RWPE1 (cell line): ENCODE measurements around the gene GAA.

Source experiments
- CTCF ChIA-PET: fragments of 350-600 bp; sonication (Branson Sonifier 250); formaldehyde crosslinking; extraction: SDS; loops from one replicate; lab custom pipeline; 2021; lab: Yijun Ruan, JAX
- POLR2A ChIA-PET: fragments of 400-600 bp; formaldehyde crosslinking; extraction: SDS; loops from one replicate; lab custom pipeline; 2020; ENCODE audit warnings: antibody characterized with exemption; ENCODE audit not compliant: low non-redundant PET; lab: Yijun Ruan, JAX
- DNase-seq: peaks from one replicate; pipeline ENCODE4 v3.0.0; 2012; ENCODE audit warnings: low spot score
- H3K27ac ChIP-seq: fragments of 450-650 bp; 2 replicates; pipeline ENCODE4 v1.5.1; 2017
- CTCF ChIP-seq: fragments of 450-650 bp; conservative IDR thresholded peaks from 2 replicates; pipeline ENCODE4 v1.5.1; 2017; ENCODE audit warnings: low read depth, mild to moderate bottlenecking

Gene GAA

GRCh38 chr17:80108036-80108971, 6.9 kb downstream of the GAA start:
- CTCF ChIA-PET = interaction anchor here (0.5 to 1.0 kb wide), 4 partner anchors 21 to 262 kb away, joined by 3 to 4 read pairs (median 3); no protein-coding TSS in a partner anchor
- peak overlapping the region; percentile 80 for H3K27ac ChIP-seq
- POLR2A ChIA-PET = interaction anchor here (0.6 to 0.8 kb wide), 2 partner anchors 150 to 269 kb away, joined by 3 read pairs; partner anchors contain the start of gene CBX4
- no peak for TF ChIP-seq CTCF
- no peak for DNase-seq

- peak overlapping the region; percentile 80 for H3K27ac ChIP-seq
- DNase-seq = no peak
- no peak for TF ChIP-seq CTCF
- CTCF ChIA-PET = interaction anchor here (0.6 to 0.8 kb wide), 3 partner anchors 8 to 103 kb away, joined by 3 to 4 read pairs (median 3); partner anchors contain the start of gene GAA
- POLR2A ChIA-PET = interaction anchor here (0.5 to 0.6 kb wide), 2 partner anchors 8 to 90 kb away, joined by 3 to 5 read pairs; partner anchors contain the start of gene GAA
Observed at GRCh38 chr17:80109066-80109660, 7.8 kb downstream of the GAA start.

GRCh38 chr17:80109713-80110446, 8.5 kb downstream of the GAA start:
- ChIA-PET POLR2A (interaction anchor here (0.5 to 0.6 kb wide), 2 partner anchors 9 to 90 kb away, joined by 3 to 5 read pairs; partner anchors contain the start of gene GAA), CTCF (interaction anchor here (0.6 to 0.8 kb wide), 5 partner anchors 8 to 174 kb away, joined by 3 to 5 read pairs (median 3); partner anchors contain the start of gene GAA)
- H3K27ac ChIP-seq = peak overlapping the region; percentile 80
- DNase-seq = peak; percentile 92
- TF ChIP-seq CTCF = no peak

- no peak for TF ChIP-seq CTCF
- POLR2A ChIA-PET = interaction anchor here (0.8 kb wide), 1 partner anchor 13 kb away, joined by 3 read pairs; no protein-coding TSS in a partner anchor
- DNase-seq = no peak
- CTCF ChIA-PET = interaction anchor here (0.6 to 0.9 kb wide), 4 partner anchors 12 to 455 kb away, joined by 3 to 5 read pairs (median 3); no protein-coding TSS in a partner anchor
- peak overlapping the region; percentile 80 for H3K27ac ChIP-seq
Observed at GRCh38 chr17:80110447-80110812, 9.0 kb downstream of the GAA start.

- H3K27ac ChIP-seq = no peak overlapping the region
- DNase-seq = no peak
- ChIA-PET POLR2A (interaction anchor here (0.8 kb wide), 1 partner anchor 13 kb away, joined by 3 read pairs; no protein-coding TSS in a partner anchor), CTCF (interaction anchor here (0.6 to 0.9 kb wide), 2 partner anchors 103 to 454 kb away, joined by 3 read pairs; no protein-coding TSS in a partner anchor)
- no peak for TF ChIP-seq CTCF
Observed at GRCh38 chr17:80110927-80111701, 9.7 kb downstream of the GAA start.
